ENCODE measurements around the gene POU2F2. TPM values are rescaled to one million over a fixed set of nuclear protein-coding genes. Genes with fewer than 3 reads are reported as not detected.

The POU2F2 gene
- total and polyA plus RNA-seq, 9 of the 15 experiments (the other 6 are each of a cell fraction or from before 2014, with no cell fraction given), result 0.03 to 0.68 (median 0.14) TPM

- WGBS (ENCODE audit: insufficient coverage, low coverage, missing lambda C conversion rate), result 96% methylated on average over 28 of the region's 28 CpGs
- no peaks in the 10 kb centered on the region for H3K9me3 ChIP-seq (replicated peaks; ENCODE audit: control insufficient read depth, insufficient read depth, low read depth, low read length)
- H3K4me3 ChIP-seq, result no peak overlapping the region
- CTCF ChIA-PET (ENCODE audit: low intra/inter-chr PET ratio), result no interaction called here
- POLR2A ChIA-PET, result interaction anchor here (0.7 to 1.1 kb wide), 2 partner anchors 16 to 650 kb away, joined by 3 read pairs; no protein-coding TSS in a partner anchor
- no peaks in the 10 kb centered on the region for H3K27me3 ChIP-seq (ENCODE audit: control insufficient read depth in 2 of 2, insufficient read depth in 2 of 2, low read length in 2 of 2)
- intact Hi-C loops (cut with micrococcal nuclease), result no loop called here
- H3K36me3 ChIP-seq (ENCODE audit: control insufficient read depth, insufficient read depth, low read length), result peaks cover 45% of the 10 kb centered on the region
- no TSS peak for BruUV-seq (replicated peaks)
- ATAC-seq (no peak), FAIRE-seq (no peak), DNase-seq (ENCODE audit: extremely low read depth in 1 of 4, low spot score in 3 of 4) (no peak)
- H3K27ac ChIP-seq (ENCODE audit: extremely low read depth, low read depth, low read length), result no peak overlapping the region
- no peak overlapping the region for H3K4me2 ChIP-seq (ENCODE audit: insufficient read depth, low read length)
- TF ChIP-seq RBFOX2 (IDR thresholded peaks at IDR 0.05; ENCODE audit: low read depth, low read length), result peak; percentile 23; the same call in 1 of the 2 replicates
- TF ChIP-seq RBM22 (IDR thresholded peaks at IDR 0.05; ENCODE audit: low read depth, low read length, poor library complexity, severe bottlenecking), result peak; percentile 35
- TF ChIP-seq ZBTB49 (CRISPR knock-in tag; IDR thresholded peaks at IDR 0.05; ENCODE audit: borderline replicate concordance), result no peak
- TF ChIP-seq NELFE (IDR thresholded peaks at IDR 0.05; ENCODE audit: insufficient read depth, insufficient read length), result no peak
- TF ChIP-seq POLR2G (IDR thresholded peaks at IDR 0.05; ENCODE audit: low read depth, low read length), result peak; percentile 52
- in situ Hi-C loops (cut with MboI), result no loop called here
- peaks cover 11 to 36% of the 10 kb centered on the region in 2 experiments; a peak in 4 of 5 replicates for H3K4me1 ChIP-seq (replicated peaks in 1 of 2; ENCODE audit: control insufficient read depth in 2 of 2, insufficient read depth in 2 of 2, low read length in 2 of 2)
- no peaks in the 10 kb centered on the region for H3K9me1 ChIP-seq (ENCODE audit: control insufficient read depth, insufficient read depth, low read length)
- peaks cover 36% of the 10 kb centered on the region for H3K79me2 ChIP-seq (ENCODE audit: control insufficient read depth, insufficient read depth, low read length)
- H3K9ac ChIP-seq (ENCODE audit: insufficient read depth in 1 of 2, low read depth in 2 of 2, low read length in 2 of 2), result peak overlapping the region in 1 of 2 experiments; percentile 40; a peak in 2 of 4 replicates
- no peak overlapping the region for H2AFZ ChIP-seq (ENCODE audit: low read depth, low read length)
- peaks cover 17% of the 10 kb centered on the region for H4K20me1 ChIP-seq (replicated peaks; ENCODE audit: control insufficient read depth, insufficient read depth, low read length)
These were observed 51.4 kb downstream of the POU2F2 start for GRCh38 chr19:42080764-42081375.

All from K562 (cell line).